GM21723 (cell line): ENCODE data around the gene ODF2.
"Not testable (repeated sequence)": the region's sequence is repeated elsewhere in the genome, so short reads cannot be mapped to it uniquely, and the experiment has no call there.

Experiments
- ATAC-seq: cut with Tn5 transposase; IDR thresholded peaks from one replicate; pipeline ENCODE4 v1.9.1; 2021; ENCODE audit warnings: mild to moderate bottlenecking, moderate library complexity; ENCODE audit not compliant: unreplicated experiment

The ODF2 gene

DNA sequence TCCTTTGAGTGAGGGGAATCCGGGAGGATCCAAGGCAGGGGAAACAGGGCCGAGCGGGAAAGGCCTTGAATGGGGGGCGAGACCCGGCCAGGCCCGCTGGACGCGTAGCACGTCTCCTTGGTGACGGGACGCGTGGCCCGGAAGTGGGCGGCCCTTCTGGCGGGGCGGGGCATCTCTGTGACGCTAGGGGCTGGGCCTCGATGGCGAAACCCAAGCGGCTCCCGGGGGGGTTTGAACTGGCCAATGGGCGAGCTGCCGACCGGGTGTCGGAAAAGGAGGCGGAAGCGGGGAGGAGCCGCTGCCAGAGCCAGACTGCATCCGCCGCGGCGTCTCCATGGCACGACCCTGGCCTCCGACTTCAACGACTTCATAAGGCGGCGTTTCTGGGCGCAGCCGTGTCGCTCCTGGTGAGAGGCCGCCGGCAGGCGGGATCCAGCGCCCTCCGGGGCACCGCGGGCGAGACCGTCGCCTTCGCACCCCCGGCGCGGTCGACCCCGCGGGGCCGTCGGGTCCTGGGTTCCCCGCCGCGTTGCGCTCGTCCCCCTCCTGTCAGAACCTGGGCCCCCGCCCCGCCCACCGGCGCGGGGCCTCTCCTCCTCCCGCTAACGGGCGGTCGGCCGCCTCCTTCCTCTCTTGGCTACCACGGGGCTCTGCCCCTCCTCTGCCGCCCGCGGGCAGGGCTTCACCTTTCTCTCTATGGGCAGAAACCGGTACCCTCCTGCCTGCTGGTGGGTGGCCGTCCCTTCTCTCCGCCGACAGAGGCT, at the start of gene ODF2:
TSS of gene ODF2 (plus strand) at position 158 of the 764 bp plus-strand sequence. CDS start at position 244, 86 bp downstream.
- ATAC-seq = peak; percentile 78

DNA sequence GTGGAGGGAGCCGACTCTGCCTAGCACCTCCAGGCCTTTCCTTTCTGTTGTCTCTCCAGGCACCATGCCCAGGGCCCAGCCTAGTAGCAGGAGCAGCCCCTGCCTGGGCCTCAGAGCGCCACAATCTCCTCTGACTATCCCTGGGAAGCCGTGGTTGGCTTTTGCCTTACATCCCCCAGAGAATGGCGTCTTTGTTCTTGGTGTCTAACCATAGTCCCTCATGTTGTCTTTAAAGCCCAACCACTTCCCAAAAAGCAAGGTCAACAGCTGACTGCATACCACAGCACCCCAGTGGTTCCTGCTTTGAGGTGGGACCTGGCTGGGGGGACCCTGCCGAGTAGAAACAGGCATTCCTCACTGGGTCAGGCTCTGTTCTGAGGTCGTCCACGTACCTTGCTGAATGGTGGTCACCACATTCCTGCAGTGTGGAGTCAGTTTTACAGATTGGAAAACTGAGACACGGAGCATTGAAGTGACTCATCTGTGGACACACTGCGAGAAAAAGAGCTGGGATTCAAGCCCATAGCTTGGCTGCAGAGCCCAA, 48.9 kb upstream of the ODF2 start:
- no peak for ATAC-seq

DNA sequence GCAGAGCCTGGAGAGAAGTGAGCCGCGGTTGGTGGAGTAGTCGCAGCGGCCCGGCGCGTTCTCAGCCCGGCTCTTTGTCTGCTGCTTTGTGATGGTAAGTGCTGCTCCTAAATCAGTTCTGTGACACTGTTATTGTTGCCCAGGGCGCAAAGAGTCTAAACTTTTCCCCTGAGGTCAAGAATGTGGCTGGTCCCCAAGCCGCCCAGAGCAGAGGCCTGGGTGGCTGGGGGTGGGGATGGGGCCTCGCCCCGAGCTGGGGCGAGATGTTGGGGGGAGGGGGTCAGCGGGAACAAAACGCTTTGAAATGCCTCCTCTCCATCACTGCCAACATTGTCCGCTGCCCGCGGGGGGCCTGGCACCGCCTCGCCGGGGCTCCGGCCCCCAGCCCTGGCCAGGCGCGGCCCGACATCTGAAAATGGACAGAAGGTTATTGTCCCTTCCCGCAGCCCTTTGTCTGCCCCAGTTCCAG, 46.8 kb upstream of the ODF2 start:
- ATAC-seq = no peak

DNA sequence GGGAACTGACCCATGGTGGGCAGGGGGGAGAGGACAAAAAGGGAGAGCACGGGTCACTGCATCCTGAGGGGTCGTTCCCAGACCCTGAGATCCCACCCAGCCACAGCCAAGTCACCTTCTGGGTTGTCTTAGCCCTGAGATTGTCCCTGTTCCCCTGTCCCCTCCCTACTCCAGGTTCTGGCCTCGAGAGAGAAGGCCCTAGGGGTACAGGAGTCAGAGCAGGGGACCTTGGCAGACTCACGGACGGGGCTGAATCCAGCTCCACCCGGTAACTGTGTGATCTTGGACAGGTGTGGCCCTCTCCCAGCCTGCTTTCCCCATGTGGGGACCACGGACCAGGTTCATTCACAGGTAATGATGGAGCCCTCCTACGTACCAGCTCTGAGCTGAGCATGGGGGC, 46.4 kb upstream of the ODF2 start:
- no peak for ATAC-seq

DNA sequence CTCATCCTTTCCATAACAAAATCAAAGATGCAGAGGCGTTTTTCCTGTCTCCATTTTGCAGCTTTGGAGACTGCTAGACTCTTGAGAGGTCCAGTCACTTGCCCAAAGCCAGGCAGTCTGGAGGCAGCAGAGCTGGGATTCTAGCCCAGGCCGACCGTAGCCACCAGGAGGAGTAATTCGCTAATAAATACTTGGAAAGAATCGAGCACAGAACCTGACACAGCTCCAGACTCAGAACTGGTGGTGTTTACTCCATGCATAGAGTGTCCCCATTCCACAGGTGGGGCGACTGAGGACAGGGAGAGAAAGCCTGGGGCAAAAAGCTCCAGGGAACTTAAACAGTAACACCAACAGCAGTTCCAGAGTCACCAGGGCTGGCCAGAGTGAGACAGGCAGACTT, 45.8 kb upstream of the ODF2 start:
- ATAC-seq = no peak

DNA sequence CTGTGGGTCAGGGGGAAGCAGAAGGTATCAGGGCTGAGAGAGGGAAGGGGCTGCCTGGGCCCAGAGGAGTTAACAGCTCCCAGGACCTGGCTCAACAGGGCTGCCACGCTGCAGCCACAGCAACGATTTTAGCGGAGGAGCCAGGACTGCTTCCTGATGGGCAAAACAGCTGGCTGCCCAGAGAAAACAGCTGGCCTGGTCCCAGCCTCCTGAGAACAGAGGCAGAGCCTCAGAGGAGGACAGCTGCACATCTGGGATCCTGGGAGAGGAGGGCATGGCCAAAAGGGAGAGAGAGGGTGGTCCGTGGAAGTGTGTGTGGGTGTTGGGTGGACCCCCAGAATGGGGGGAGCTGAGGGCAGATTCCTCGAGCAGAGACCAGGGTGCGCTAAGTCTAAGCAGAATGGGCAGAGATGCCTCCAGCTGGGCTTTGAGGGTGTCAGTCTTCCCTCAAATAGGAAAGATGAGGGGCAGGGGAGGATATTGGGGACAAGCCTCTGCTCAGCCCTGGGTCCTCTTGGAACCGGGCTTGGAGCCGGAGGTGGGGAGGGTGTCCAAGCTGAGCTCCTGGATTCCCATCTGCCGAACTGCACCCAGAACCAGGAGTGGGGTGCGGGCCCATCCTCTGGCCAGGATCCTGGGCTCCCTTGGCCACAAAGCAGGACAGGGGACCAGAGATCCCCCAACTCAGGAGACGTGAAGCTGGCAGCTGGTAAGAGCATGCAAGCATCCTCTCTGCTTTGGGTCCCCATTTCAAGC, 44.3 kb upstream of the ODF2 start:
- no peak for ATAC-seq

DNA sequence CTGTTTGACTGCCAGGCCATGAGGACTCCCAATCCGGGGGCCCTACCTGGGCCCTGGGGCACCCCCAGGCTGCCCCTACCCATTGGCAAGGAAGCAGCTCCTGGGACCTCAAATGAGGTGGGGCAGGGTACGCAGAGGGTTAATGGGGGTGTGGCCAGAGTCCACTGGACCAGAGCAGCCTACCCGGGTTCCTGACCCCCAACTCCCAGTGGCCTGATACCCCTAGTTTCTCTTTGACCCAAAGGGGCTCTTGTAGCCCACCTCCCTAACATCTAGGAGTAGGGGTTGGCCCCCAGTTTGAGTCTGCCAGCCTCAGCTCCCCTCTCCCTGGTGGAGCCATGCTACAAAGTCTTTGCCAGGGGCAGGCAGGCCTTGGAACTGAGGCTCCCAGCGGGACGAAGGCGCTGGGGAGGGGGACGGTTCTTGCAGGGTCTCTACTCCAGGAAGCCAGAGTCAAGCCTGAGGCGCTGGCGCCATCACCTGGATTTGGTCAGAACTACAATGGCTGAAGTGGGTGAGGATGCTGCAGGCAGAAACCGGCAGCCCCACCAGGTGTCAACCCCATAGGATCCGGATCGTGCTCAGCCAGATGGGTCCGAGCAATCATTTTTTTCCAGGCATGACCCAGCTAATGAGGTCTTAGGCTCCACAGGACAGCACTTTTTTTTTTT, 43.6 kb upstream of the ODF2 start:
- no peak for ATAC-seq

DNA sequence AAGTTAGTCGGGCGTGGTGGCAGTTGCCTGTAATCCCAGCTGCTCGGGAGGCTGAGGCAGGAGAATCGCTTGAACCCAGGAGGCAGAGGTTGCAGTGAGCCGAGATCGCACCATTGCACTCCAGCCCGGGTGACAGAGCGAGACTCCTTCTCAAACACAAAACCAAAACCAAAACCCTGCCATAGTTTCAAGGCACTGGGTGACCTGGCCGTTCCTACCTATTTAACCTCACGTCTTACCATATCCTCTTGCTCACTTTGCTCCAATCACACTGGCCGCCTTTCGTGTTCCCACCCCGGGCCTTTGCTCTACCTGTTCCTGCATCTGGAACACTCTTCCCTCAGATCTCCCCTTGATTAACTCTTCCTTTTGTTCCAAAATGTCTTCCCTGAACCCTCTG, 42.1 kb upstream of the ODF2 start:
- not testable (repeated sequence) for ATAC-seq

DNA sequence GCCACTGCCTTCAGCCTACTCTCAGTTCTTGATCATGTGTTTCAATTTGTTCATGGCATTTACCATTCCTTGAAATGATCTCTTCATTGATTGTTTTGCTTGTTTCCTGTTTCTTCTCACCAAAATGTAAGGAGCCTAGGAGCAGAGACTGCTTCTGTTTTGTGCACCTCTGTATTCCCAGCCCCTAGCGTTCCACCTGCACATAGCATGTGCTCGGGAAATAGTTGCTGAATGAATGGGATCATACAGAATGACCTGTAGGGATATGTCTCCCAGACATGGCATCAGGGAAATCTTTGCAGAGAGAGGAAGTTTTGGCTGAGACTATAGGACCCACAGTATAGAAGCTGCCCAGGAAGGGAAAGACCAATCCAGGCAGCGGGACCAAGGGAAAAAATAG, 41.3 kb upstream of the ODF2 start:
- no peak for ATAC-seq

DNA sequence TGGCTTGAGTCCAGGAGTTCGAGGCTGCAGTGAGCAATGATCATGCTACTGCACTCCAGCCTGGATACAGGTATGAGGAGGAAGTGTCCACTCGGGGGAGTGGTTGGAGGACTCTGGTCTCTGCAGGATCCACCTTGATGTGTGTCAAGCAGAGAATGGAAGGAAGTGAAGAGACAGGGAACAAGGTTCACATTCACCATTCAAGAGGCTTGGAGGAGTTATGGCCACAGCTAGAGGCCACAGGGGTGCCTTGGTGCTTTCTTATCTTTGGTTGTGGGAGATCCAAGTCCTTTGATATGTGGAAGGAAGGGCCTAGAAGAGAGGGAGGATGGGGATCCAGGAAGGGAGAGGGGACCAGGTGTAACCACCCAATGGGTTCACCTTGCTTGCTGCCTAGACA, 40.5 kb upstream of the ODF2 start:
- no peak for ATAC-seq

DNA sequence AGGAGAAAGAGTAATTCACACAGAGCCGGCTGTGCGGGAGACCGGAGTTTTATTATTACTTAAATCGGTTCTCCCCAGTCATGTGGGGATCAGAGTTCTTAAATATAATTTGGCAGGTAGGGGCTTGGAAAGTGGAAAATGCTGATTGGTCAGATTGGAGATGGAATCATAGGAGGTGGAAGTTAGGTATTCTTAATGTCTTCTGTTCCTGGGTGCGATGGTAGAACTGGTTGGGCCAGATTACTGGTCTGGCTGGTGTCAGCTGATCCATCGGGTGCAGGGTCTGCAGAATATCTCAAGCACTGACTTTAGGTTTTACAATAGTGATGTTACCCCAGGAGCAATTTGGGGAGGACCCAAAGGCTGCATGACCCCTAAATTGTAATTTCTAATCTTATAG, 39.8 kb upstream of the ODF2 start:
- ATAC-seq = no peak

DNA sequence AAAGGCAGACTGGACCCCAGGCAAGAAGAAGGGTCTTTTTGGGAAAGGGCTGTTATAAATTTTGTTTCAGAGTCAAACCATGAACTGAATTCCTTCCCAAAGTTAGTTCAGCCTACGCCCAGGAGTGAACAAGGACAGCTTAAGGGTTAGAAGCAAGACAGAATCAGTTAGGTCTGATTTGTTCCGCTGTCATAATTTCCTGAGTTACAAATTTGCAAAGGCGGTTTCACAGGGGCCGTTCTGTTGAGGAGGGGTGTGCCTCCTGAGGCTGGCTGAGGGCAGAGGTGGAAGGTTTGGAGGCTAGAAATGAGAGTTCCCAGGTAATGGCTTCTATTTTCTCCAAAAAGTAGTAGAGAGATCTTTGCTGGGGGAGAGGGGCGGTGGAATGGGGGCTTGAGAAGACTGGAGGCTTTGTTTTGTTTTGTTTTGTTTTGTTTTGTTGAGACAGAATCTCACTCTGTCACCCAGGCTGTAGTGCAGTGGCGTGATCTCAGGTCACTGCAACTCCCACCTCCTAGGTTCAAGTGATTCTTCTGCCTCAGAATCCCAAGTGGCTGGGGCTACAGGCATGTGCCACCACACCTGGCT, 39.3 kb upstream of the ODF2 start:
- ATAC-seq = no peak

DNA sequence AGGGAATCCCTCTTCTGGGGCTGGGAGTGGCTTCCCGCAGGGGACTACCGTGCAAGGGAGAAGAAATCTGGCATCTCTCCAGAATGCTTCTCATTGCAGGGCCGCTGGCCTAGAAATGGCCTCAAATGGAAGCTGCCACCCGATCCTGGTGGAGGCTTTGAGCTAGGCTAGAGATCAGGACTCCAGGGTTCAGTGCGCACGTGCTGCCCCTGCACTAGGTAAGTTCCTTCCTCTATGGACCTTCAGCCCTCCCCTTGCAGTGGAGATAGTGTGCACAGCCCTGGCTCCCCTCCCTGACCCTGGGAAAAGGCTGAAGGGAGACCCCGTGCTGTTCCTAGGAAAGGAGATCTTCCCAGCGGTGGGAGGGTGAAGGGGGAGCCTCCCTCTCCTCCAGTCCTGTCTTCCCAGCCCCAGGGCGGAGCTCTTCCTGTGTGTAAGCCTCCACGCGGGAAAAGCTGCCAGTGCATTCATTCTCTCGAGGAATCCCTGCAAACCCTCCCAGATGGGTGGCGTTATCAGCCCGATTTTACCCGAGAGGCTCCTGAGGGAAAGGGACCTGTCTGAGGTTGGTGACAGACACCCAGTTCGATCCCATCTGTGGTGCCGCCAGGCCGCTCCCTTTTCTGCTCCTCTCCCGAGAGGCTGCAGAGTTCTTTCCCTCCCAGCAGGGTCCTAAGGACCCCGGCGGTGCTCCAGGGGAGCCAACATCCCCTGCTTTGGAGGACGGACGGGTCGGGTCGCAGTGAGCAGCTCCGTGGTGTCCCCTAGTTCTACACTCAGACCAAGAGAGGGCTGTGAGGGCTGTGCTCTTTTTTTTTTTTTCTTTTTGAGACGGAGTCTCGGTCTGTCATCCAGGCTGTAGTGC, 36.5 kb upstream of the ODF2 start:
- no peak for ATAC-seq

DNA sequence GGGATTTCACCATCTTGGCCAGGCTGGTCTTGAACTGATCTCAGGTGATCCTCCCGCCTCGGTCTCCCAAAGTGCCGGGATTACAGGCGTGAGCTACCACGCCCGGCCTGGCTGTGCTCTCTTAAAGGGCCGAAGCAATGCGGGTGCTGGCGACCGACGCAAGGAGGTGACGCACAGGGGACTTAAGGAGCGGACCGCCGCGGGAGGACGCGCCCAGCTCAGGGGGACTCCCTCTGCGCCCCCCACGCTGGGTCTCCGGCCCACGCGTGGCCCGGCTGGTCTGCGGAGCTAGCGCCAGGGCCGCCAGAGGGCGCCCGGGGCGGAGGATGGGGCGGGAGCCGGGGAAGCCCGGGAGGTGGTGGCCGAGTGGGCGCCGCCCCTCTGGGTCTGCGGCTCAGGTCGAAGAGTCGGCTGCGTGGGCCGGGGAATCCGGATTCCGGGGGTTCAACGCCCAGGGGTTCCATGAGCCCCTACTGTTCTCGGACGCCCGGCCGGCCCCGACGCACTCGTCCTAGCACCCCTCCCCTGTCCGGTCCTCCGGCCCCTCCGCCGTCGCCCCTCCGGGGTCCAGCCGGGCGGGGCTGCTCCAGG, 35.7 kb upstream of the ODF2 start:
- peak; percentile 70 for ATAC-seq

DNA sequence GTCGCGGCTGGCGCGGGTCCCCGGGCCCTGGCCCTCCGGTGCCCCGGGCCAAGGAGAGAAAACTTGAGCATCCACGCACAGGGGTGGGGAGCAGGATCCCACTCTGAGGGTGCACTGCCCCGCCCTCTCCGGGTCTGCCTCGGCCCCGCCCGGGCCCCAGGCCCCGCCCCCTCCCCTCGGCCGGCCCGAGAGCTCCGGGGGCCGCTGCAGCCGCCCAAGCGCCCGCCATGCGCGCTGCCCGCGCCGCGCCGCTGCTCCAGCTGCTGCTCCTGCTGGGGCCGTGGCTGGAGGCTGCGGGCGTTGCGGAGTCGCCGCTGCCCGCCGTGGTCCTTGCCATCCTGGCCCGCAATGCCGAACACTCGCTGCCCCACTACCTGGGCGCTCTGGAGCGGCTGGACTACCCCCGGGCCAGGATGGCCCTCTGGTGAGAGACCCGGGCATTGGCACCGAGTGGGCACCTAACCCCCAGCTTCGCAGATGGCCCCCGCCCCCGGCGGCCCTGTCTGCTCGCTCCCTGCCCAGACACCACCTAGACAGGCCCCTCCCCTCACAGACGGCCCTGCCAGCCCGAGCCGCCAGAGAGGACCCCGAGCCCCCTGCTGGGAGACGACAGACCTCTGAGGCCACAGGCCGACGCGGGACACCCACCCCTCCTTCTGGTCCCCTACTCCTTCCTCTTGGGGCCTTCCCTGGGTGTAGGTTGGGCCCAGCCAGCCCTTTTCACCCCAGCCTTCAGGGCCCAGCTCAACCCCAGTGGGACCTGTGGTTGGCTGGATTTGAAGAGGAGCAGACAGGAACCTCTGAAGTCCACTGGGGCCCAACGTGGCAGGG, 34.9 kb upstream of the ODF2 start, which contains the start of gene CERCAM:
TSS of gene CERCAM (plus strand) at position 207 of the 831 bp plus-strand sequence. CDS start at position 228, 21 bp downstream.
- ATAC-seq = peak; percentile 74

DNA sequence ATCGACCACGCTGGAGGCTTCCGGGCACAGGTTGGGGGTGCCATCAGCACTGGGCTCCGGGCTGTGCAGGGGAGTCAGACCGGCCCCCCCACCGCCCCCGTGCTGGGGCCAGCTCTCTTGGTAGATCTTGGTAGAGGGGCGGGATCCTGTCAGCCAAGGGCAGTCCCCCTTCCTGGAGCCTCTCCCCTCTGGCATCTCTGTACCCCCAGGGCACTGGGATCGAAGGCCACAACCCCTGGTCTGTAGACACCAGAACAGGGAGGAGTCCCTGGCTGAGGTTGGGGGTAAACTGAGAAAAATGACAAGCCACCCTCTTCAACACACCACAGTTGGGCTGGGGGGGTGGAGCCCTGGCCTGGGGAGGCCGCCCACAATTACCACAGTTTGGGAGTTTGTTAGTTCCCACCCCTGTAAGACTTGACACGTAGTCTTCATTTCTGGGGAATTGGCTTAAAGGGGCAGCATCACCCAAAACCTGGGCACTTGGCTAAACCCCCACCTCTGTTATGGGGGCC, 34.3 kb upstream of the ODF2 start:
- no peak for ATAC-seq

DNA sequence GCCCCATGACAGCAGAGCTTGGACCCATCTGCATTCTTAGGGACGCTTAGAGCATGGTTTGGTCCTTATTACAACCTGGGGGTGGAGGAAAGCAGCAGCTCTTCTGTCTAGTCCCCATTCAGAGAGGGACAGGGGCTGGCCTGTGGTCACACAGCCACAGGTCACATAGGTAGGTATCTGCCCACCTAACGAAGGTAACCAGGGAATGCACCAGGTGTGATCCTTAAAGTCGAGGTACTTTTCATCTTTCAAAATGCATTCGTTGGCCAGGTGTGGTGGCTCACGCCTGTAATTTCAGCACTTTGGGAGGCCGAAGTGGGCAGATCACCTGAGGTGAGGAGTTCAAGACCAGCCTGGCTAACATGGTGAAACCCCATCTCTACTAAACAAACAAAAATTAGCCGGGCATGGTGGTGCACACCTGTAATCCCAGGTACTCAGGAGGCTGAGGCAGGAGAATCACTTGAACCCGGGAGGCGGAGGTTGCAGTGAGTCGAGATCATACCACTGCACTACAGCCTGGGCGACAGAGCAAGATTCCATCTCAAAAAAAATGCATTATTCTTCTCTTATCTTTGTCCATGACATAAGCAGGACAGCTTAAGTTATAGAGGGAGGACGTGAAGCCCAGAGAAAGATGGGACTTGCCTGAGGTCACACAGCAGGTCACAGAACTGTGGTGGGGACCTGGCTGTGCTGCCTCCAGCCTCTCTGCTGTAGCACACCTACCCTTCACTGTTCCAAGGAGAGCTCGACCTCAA, 33.6 kb upstream of the ODF2 start:
- ATAC-seq = not testable (repeated sequence)

DNA sequence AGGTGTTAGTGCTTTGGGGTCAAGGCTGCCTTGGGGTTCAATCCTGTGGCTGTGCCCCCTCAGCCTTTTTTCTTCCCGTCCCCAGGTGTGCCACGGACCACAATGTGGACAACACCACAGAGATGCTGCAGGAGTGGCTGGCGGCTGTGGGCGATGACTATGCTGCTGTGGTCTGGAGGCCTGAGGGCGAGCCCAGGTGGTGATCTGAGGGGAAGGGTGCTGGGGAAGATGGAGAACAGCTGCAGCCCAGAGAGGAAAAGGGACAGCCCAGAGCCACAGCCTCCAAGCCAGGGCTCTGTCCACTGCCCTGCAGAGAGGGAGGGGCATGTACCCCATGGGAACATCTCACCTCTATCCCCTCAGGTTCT, 33.0 kb upstream of the ODF2 start:
- no peak for ATAC-seq
